Large intestine (tissue), 1 donor: Measurements from ENCODE around the gene CTSF. TPM values are rescaled to one million over a fixed set of nuclear protein-coding genes. Genes with fewer than 3 reads are reported as not detected.

ENCODE experiments used
- polyA plus RNA-seq: library from polyadenylated mRNA; unstranded; fragments of 120-200 nt; gene quantifications from one replicate; pipeline ENCODE4 v1.2.1, GENCODE V29; 2013

The CTSF gene
- polyA plus RNA-seq, 1 donor, result 11.9 TPM

Other genes starting within 250 kb of the CTSF start
- 5.2 TPM for gene RIN1, start 232.2 kb downstream of the CTSF start, polyA plus RNA-seq
- gene BRMS1, start 223.5 kb downstream of the CTSF start, polyA plus RNA-seq, result 32.4 TPM
- gene B4GAT1, start 221.0 kb downstream of the CTSF start, polyA plus RNA-seq, result 31.0 TPM
- 13.2 TPM for gene SLC29A2, start 196.8 kb downstream of the CTSF start, polyA plus RNA-seq
- gene NPAS4, start 147.6 kb downstream of the CTSF start, polyA plus RNA-seq, result 1.7 TPM
- 69.5 TPM for gene MRPL11, start 129.8 kb downstream of the CTSF start, polyA plus RNA-seq
- gene PELI3, start 101.7 kb downstream of the CTSF start, polyA plus RNA-seq, result 5.1 TPM
- 28.8 TPM for gene DPP3, start 88.2 kb downstream of the CTSF start, polyA plus RNA-seq
- gene BBS1, start 58.0 kb downstream of the CTSF start, polyA plus RNA-seq, result 40.8 TPM
- 8.5 TPM for gene ZDHHC24, start 22.6 kb downstream of the CTSF start, polyA plus RNA-seq
- 0.22 TPM for gene ACTN3, start 21.7 kb downstream of the CTSF start, polyA plus RNA-seq
- 0.09 TPM for gene CCDC87, start 24.5 kb upstream of the CTSF start, polyA plus RNA-seq
- gene CCS, start 24.6 kb upstream of the CTSF start, polyA plus RNA-seq, result 55.8 TPM
- gene RBM14, start 48.0 kb upstream of the CTSF start, polyA plus RNA-seq, result 68.5 TPM
- 145 TPM for gene RBM4, start 70.1 kb upstream of the CTSF start, polyA plus RNA-seq
- 38.9 TPM for gene RBM4B, start 109.3 kb upstream of the CTSF start, polyA plus RNA-seq
- gene SPTBN2, start 160.6 kb upstream of the CTSF start, polyA plus RNA-seq, result 7.1 TPM